CD14-positive monocyte (primary cell): ENCODE results near the gene SLC22A5. TPM values are rescaled to one million over a fixed set of nuclear protein-coding genes. Genes with fewer than 3 reads are reported as not detected.
A peak's percentile ranks its signal among the peaks of the same experiment; 100 is the strongest.
"Not testable (repeated sequence)": the region's sequence is repeated elsewhere in the genome, so short reads cannot be mapped to it uniquely, and the experiment has no call there.

Experiments
- DNase-seq, 3 donors: peaks; one replicate each; pipeline ENCODE4 v3.0.0-alpha.2; 2011 to 2022
- H2AFZ ChIP-seq: 2 replicates; pipeline ENCODE4 v1.6.0; 2012; ENCODE audit warnings: mild to moderate bottlenecking, low read depth, low read length, inconsistent platforms; ENCODE audit not compliant: insufficient read depth, poor library complexity, severe bottlenecking
- H3K27ac ChIP-seq, 2 donors: 1 replicate in 1 of 2; 2 replicates in 1 of 2; pipeline ENCODE4 v1.5.1; 2012 to 2013; ENCODE audit warnings: low read length in 2 of 2, control low read depth in 1 of 2, inconsistent platforms in 1 of 2, low read depth in 1 of 2, mild to moderate bottlenecking in 1 of 2
- H3K27me3 ChIP-seq, 2 donors: one replicate each; pipeline versions ENCODE4 v1.6.0 to v1.6.1; 2011 to 2013; ENCODE audit warnings: low read length in 2 of 2; ENCODE audit not compliant: control insufficient read depth in 2 of 2, insufficient read depth in 2 of 2
- H3K36me3 ChIP-seq, 2 donors: replicated peaks in 1 of 2; 1 replicate in 1 of 2; 2 replicates in 1 of 2; pipeline versions ENCODE4 v1.5.1 to v1.6.1; 2012 to 2013; ENCODE audit warnings: low read length in 2 of 2, control low read depth in 1 of 2, inconsistent platforms in 1 of 2, mild to moderate bottlenecking in 1 of 2; ENCODE audit not compliant: insufficient read depth in 2 of 2, control insufficient read depth in 1 of 2
- H3K4me1 ChIP-seq, 2 donors: 1 replicate in 1 of 2; 2 replicates in 1 of 2; pipeline versions ENCODE4 v1.5.1 to v1.6.1; 2012 to 2013; ENCODE audit warnings: low read length in 2 of 2, control low read depth in 1 of 2, inconsistent platforms in 1 of 2, mild to moderate bottlenecking in 1 of 2, moderate library complexity in 1 of 2; ENCODE audit not compliant: insufficient read depth in 2 of 2, control insufficient read depth in 1 of 2
- H3K4me2 ChIP-seq: replicated peaks from 2 replicates; pipeline ENCODE3; 2012; ENCODE audit warnings: low read length, moderate library complexity, mild to moderate bottlenecking; ENCODE audit not compliant: poor library complexity, severe bottlenecking; ENCODE audit errors: extremely low read depth
- H3K4me3 ChIP-seq, 3 experiments: fragments of 200-600 bp in 1 of 3; sonication (generic) in 1 of 3; replicated peaks in 1 of 3; 1 replicate in 2 of 3; 2 replicates in 1 of 3; pipeline ENCODE4 v1.5.1; 2011 to 2013; ENCODE audit warnings: low read length in 3 of 3, mild to moderate bottlenecking in 3 of 3, control low read depth in 2 of 3, low read depth in 2 of 3, inconsistent platforms in 1 of 3, moderate library complexity in 1 of 3
- H3K79me2 ChIP-seq: 2 replicates; pipeline ENCODE4 v1.6.0; 2012; ENCODE audit warnings: mild to moderate bottlenecking, control low read depth, inconsistent platforms, low read length, moderate library complexity; ENCODE audit not compliant: insufficient read depth
- H3K9ac ChIP-seq: 2 replicates; pipeline ENCODE4 v1.6.0; 2017; ENCODE audit warnings: low read length, mild to moderate bottlenecking; ENCODE audit not compliant: insufficient read depth, poor library complexity, severe bottlenecking
- H3K9me3 ChIP-seq, 2 donors: replicated peaks in 1 of 2; 1 replicate in 1 of 2; 2 replicates in 1 of 2; pipeline versions ENCODE4 v1.5.1 to v1.6.1; 2012 to 2013; ENCODE audit warnings: low read length in 2 of 2, control low read depth in 1 of 2; ENCODE audit not compliant: control insufficient read depth in 1 of 2, insufficient read depth in 1 of 2
- H4K20me1 ChIP-seq: 2 replicates; pipeline ENCODE4 v1.6.0; 2012; ENCODE audit warnings: mild to moderate bottlenecking, low read length, control low read depth, moderate library complexity; ENCODE audit not compliant: insufficient read depth
- H3K27ac Mint-ChIP-seq, 7 donors: one replicate each; pipeline ENCODE4 v1.8.0; 2020; ENCODE audit warnings: mild to moderate bottlenecking in 7 of 7, mixed read lengths in 7 of 7, moderate library complexity in 6 of 7, inconsistent platforms in 2 of 7
- H3K27me3 Mint-ChIP-seq, 3 donors: one replicate each; pipeline ENCODE4 v1.8.0; 2021 to 2022; ENCODE audit warnings: low read depth in 3 of 3, mild to moderate bottlenecking in 3 of 3, mixed read lengths in 3 of 3, moderate library complexity in 3 of 3, inconsistent platforms in 1 of 3
- H3K36me3 Mint-ChIP-seq, 2 donors: one replicate each; pipeline ENCODE4 v1.8.0; 2020; ENCODE audit warnings: mixed read lengths in 2 of 2, inconsistent platforms in 1 of 2, mild to moderate bottlenecking in 1 of 2
- H3K4me1 Mint-ChIP-seq: one replicate; pipeline ENCODE4 v1.8.0; 2020; ENCODE audit warnings: mild to moderate bottlenecking, mixed read lengths
- H3K4me3 Mint-ChIP-seq, 2 donors: one replicate each; pipeline ENCODE4 v1.8.0; 2020; ENCODE audit warnings: mild to moderate bottlenecking in 2 of 2, mixed read lengths in 2 of 2, moderate library complexity in 1 of 2
- H3K9me3 Mint-ChIP-seq, 7 donors: one replicate each; pipeline ENCODE4 v1.8.0; 2020 to 2022; ENCODE audit warnings: mixed read lengths in 7 of 7, mild to moderate bottlenecking in 6 of 7, moderate library complexity in 6 of 7, inconsistent platforms in 2 of 7
- WGBS: methylation state at CpG from one replicate; pipeline ENCODE4 v1.1.5; 2013; ENCODE audit warnings: missing lambda C conversion rate; ENCODE audit not compliant: insufficient coverage; 5-methylcytosine and 5-hydroxymethylcytosine counted together
- intact Hi-C, 2 donors: fragments of 100-400 bp; cut with micrococcal nuclease; formaldehyde crosslinking; loops; one replicate each; pipeline versions ENCODE4 v1.15.0 to v1.15.1; 2023
- polyA plus RNA-seq, 3 donors: library from polyadenylated mRNA; depleted of rRNA in 1 of 3; unstranded in 2 of 3; stranded (reverse) in 1 of 3; fragments of 300-500 nt in 2 of 3; fragments of >200 nt in 1 of 3; fragmentation: Illumina TruSeq in 2 of 3; gene quantifications; 1 replicate in 2 of 3; 2 replicates in 1 of 3; pipeline ENCODE4 v1.2.3, GENCODE V29; 2012 to 2021
- TF ChIP-seq, protein P1 (sequence below): fragments of 200-600 bp; IDR thresholded peaks from one replicate; pipeline ENCODE4 v1.8.0; 2022; ENCODE audit warnings: antibody characterized with exemption, mild to moderate bottlenecking

The SLC22A5 gene
- polyA plus RNA-seq, 3 donors: 2.4 to 14.6 (median 3.5) TPM

DNA sequence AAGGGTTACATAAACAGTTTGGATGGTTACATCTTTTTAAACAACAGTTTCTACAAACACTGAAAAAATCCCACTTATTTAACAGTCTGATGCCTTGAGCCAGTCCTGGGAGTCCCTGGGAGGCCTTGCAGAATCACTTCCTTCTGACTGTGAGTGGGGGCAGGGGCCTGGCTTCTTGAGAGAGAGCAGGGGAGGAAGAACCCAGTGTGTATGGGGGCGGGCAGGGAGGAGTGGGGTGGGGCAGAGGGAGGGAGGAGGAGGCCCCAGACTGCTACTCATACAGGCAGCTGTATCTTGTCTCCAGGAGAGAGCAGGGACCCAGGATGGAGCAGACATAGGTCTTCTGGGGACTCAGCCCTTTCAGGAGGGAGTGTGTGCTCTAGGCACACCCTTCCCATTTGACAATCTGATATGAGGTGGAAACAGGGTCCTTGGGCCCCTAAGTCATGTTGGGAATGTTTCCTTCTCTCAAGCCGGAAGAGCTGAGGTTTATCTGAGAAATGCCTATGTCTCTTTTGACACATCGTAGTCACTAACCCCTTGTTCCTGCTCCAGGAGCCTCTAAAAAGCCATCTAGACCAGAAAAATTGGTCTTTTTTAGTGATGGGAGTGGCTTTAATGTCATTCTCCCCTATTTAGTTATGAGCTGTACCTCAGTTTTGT lies 68.2 kb downstream of the SLC22A5 start:
- 0% methylated on average over 1 of the region's 3 CpGs for WGBS
- H3K79me2 ChIP-seq: peaks cover 64% of the 10 kb centered on the region
- H3K36me3 ChIP-seq: no peaks in the 10 kb centered on the region
- Mint-ChIP-seq H3K4me1 (peaks cover 82% of the 10 kb centered on the region), H3K9me3 (no peaks in the 10 kb centered on the region), H3K36me3 (peaks cover 25 to 26% of the 10 kb centered on the region in 2 donors), H3K4me3 (peak overlapping the region in 1 of 2 donors; percentile 47), H3K27ac (peak overlapping the region; percentile 89 to 97 (median 96)), H3K27me3 (no peaks in the 10 kb centered on the region)
- peaks cover 68 to 82% of the 10 kb centered on the region in 2 donors for H3K4me1 ChIP-seq
- no peak overlapping the region for H2AFZ ChIP-seq
- no peaks in the 10 kb centered on the region for H4K20me1 ChIP-seq
- H3K27ac ChIP-seq: peak overlapping the region; percentile 76 to 94
- H3K27me3 ChIP-seq: no peaks in the 10 kb centered on the region
- H3K9me3 ChIP-seq: no peaks in the 10 kb centered on the region
- TF ChIP-seq, protein P1, sequence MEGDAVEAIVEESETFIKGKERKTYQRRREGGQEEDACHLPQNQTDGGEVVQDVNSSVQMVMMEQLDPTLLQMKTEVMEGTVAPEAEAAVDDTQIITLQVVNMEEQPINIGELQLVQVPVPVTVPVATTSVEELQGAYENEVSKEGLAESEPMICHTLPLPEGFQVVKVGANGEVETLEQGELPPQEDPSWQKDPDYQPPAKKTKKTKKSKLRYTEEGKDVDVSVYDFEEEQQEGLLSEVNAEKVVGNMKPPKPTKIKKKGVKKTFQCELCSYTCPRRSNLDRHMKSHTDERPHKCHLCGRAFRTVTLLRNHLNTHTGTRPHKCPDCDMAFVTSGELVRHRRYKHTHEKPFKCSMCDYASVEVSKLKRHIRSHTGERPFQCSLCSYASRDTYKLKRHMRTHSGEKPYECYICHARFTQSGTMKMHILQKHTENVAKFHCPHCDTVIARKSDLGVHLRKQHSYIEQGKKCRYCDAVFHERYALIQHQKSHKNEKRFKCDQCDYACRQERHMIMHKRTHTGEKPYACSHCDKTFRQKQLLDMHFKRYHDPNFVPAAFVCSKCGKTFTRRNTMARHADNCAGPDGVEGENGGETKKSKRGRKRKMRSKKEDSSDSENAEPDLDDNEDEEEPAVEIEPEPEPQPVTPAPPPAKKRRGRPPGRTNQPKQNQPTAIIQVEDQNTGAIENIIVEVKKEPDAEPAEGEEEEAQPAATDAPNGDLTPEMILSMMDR: no peak
- peak in 2 of 3 donors; percentile 83 to 93 for DNase-seq
- H3K9ac ChIP-seq: peak overlapping the region; percentile 64
- peak overlapping the region; percentile 1 to 54 (median 15) for H3K4me3 ChIP-seq
- peak overlapping the region; percentile 43 for H3K4me2 ChIP-seq
- intact Hi-C loops: loop anchor here in 1 of 2 donors (2.0 kb wide), 1 partner anchor 19 kb away; no protein-coding TSS in a partner anchor

DNA sequence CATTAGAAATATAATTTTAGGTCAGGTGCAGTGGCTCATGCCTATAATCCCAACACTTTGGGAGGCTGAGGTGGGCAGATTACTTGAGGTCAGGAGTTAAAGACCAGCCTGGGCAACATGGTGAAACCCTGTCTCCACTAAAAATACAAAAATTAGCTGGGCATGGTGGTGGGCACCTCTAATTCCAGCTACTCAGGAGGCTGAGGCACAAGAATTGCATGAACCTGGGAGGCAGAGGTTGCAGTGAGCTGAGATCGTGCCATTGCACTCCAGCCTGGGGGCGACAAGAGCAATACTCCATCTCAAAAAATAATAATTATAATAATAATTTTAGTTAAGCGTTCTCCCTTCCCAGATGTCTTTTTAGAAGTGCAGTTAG lies 68.7 kb downstream of the SLC22A5 start:
- not testable (repeated sequence) for H3K27me3 ChIP-seq, H3K9me3 Mint-ChIP-seq, H3K9me3 ChIP-seq, H4K20me1 ChIP-seq, H2AFZ ChIP-seq, H3K4me3 Mint-ChIP-seq, H3K36me3 ChIP-seq, H3K27me3 Mint-ChIP-seq, DNase-seq
- H3K4me1 ChIP-seq: peaks cover 68 to 82% of the 10 kb centered on the region in 2 donors
- H3K9ac ChIP-seq: peak overlapping the region; percentile 64
- H3K4me2 ChIP-seq: peak overlapping the region; percentile 43
- no CpG with 5 or more reads among the region's 3 CpGs for whole genome bisulfite sequencing
- Mint-ChIP-seq H3K4me1 (peaks cover 82% of the 10 kb centered on the region), H3K36me3 (peaks cover 22 to 23% of the 10 kb centered on the region in 2 donors), H3K27ac (peak overlapping the region; percentile 89 to 97 (median 96))
- peaks cover 62% of the 10 kb centered on the region for H3K79me2 ChIP-seq
- H3K27ac ChIP-seq: peak overlapping the region; percentile 76 to 94
- peak overlapping the region in 1 of 3 experiments; percentile 54 for H3K4me3 ChIP-seq
- intact Hi-C loops: loop anchor here in 1 of 2 donors (2.0 kb wide), 1 partner anchor 19 kb away; no protein-coding TSS in a partner anchor
